Left colon (tissue), 2 donors: ENCODE data around the gene IQCM. TPM values are rescaled to one million over a fixed set of nuclear protein-coding genes. Genes with fewer than 3 reads are reported as not detected.

Experiments used
- ATAC-seq: fragments of 200-7000 bp; cut with Tn5 transposase; one replicate; pipeline ENCODE4 v1.9.1; 2020; ENCODE audit warnings: mild to moderate bottlenecking, moderate library complexity
- DNase-seq, 2 donors: peaks; one replicate each; pipeline ENCODE4 v3.0.0-alpha.2; 2020
- intact Hi-C, 2 donors: fragments of 100-400 bp; cut with DNase I in 1 of 2; cut with micrococcal nuclease in 1 of 2; formaldehyde crosslinking; loops; one replicate each; pipeline versions ENCODE4 v1.11.2 to v1.14.0; 2022; cut with DNase I, micrococcal nuclease
- total RNA-seq, 2 donors: library from RNA; stranded (reverse); fragmentation: NEBNext Ultra II Directional; extraction: Animal tissue kit (Norgen Biotek cat#: 25700); gene quantifications; one replicate each; pipeline ENCODE4 v1.2.1, GENCODE V29; 2021
- donor health status: DM: no; HTN: no; CAD: no.
- donor health status: DM: yes; HTN: yes; CAD: no.

The IQCM gene
- total RNA-seq, 2 donors from 2014 or later: 7.2 to 7.6 TPM

DNA sequence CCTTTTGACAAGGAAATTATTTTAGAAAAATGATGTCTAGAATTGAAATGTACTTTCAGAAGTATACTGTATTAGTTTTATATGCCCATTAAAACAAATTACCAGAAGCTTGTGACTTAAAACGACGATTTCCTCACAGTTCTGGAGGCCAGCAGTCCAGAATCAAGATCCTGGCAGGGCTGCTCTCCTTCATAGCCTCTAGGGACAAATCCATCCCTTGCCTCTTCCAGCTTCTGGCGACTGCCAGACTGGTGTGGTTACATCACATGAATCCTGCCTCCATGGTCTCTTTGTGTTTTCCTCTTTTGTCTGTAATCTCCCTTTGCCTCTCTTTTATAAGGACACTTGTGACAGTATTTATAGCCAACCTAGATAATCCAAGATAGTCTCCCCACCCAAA lies 97.1 kb downstream of the IQCM start:
- DNase-seq (no peak), ATAC-seq (no peak)
- intact Hi-C loops: no loop called here

DNA sequence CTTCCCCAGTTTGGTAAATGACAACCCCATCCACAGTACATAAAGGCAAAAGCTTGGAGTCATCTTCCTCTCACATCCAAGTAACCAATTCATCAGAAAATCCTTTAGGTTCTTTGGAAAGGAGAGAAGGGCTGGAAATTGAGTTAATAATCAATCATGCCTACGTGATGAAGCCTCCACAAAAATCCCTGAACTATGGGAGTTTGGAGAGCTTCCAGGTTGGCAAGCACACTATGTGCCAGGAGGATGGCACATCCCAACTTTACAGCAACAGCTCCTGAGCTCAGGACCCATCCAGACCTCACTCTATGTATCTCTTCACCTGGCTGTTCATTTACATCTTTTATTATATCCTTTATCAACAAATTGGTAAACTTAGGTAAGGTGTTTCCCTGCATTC lies 98.9 kb downstream of the IQCM start:
- no peak for ATAC-seq
- intact Hi-C loops: no loop called here
- no peak for DNase-seq

DNA sequence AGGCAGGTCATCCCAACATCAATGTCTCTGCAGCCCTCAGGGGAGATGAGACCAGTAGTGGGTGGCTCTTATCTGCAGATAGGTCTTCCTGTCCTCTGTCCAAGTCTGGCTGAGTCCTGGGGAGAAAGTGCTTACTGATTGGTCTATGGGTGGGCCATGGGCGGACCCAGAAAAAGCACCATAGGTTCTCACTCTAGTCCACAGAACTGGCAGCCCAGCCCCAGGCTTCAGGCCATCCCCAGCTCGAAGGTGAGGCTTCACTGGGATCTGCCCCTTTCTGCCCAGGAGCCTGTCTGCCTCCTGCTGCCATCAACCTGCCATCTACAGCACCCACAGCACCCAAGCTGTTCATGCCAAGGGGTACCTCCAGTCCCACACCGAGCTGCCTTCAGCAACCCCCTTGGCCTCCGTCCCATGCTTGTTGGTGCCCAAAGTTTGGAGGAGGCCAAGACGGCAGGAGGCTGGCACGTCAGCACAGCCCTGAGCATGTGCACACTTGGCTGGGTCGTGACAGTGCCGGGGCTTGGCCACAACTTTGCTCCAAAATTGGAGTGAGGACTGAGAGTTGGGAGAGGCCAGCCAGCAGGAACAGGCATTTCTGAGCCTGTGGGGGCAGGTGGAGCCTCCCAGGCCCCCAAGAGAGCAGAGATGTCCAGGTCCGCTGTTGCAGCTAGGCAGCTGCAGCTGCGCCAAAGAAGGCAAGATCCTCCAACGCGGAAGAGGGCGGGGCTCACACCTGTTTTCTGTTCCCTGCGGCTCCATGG lies 99.6 kb downstream of the IQCM start:
- intact Hi-C loops: no loop called here
- ATAC-seq (no peak), DNase-seq (no peak)

DNA sequence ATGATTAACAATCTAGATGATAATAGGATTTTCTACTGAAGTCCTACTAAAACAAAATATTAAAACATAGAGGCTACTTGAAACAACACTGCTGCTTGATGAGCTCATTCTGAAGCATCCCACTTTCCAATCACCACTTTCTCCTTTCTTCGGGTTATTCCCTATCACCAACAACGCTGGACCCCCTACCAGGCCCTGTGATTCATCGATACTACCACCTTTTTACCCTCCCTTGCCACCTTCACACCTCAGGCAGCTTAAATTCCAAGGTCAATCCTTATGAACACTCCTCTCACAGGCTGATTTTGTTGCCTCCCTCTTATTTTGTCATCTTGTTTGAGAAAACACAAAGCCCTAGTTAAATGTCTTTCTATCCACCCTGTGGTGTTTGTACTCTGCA lies 102.6 kb downstream of the IQCM start:
- no peak for DNase-seq
- intact Hi-C loops: no loop called here
- no peak for ATAC-seq

DNA sequence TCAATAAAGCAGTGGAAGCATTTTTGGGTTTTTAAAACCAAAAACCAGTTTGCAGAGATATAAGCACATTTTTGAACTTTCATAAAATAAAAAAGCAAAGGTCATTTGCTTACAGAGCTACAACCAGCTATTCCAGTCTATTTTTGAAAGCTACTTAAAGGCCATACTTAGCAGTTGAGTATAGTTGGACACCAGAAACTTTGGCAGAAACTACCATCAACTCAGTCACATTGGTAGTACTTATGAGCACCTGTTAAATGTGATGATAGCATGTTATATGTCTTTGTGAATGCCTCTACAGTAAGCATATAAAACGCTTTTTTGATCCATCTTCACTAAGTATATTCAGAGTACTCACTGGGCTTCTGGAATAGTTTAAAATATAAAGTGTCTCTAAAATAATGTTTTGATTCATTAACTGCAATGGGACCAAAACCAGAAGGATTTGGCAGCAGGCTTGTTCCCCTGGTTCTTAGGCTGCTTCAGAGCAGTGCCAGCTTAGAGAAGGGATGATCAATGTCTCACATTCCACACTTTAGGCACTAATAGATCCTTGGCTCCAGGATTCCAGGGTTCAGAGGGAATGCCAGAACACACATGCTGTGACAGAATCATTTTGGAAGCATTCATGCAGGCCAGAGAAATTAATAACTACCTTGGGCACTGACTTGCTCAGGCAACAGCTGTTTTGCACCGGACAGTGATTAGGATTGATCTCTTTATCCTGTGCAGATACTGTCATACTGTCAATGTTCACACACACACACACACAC lies 103.9 kb downstream of the IQCM start:
- intact Hi-C loops: no loop called here
- ATAC-seq (no peak), DNase-seq (no peak)

DNA sequence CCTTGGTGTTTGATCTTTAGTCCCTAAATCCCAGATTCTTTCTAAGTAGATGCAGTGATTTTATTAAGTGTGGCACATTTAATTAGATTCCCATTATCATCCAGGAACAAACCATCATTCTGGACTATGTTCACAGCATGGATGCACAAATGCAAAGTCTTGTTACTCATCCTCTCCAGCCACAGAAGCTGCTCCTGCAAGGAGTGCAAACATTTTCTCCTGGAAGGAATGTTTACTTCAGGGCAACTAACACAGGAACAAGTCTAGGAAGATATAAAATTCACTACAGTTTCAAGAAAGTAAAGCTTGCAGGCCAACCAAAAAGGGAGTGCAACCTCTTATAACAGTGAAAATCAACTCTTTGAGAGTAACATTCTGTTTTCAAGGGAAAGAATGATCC lies 106.0 kb downstream of the IQCM start:
- peak; percentile 71 for ATAC-seq

DNA sequence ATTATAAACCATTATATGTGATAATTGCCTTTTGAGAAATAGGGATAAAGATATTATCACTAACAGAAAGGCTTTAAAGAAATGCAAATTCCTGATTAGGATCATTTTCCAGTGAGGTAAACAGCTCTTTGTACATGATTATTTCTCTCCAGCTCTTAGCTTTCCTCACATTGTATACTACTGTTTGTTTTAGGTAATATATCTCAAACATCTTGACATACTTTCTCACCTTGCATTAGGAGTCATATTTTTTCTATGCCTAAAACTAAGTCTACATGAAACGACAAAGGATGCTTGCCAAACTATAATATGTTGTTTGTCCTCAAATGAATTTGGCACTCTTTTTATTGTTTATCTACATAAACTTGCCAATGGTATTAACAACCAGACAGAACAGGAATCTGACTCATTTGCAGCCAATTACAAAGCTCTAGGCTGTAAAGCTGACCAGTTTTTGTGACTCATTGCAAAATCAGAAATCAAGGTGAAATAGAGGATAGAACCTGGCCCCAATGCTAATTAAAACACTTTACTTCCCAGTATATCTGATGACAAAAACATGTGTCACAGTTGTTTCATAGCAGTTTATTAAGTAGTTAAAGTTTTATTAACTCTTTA lies 107.0 kb downstream of the IQCM start:
- ATAC-seq (peak; percentile 82), DNase-seq (no peak)
- intact Hi-C loops: no loop called here

More for the DNA sequence above, 106.0 kb downstream of the IQCM start:
- intact Hi-C loops: no loop called here
- no peak for DNase-seq

DNA sequence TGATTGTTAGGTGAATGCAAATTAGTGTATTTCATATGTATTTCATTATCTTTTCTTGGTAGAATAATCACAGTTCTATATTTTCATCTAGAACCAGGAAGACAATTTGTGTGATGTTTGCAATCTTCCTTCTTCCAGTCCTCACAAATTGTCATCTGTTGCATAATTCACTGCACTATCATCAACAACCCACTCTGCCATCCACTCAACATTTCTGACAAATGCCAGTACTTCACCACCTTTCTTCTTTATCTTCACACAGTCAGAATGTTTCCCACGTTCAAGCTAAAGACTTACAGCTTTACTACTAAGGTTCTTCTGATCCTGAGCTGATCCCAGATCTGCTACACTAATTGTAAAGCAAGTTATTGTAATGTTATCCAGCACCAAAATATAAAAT lies 107.8 kb downstream of the IQCM start:
- peak; percentile 9 for ATAC-seq
- intact Hi-C loops: no loop called here
- DNase-seq: no peak

DNA sequence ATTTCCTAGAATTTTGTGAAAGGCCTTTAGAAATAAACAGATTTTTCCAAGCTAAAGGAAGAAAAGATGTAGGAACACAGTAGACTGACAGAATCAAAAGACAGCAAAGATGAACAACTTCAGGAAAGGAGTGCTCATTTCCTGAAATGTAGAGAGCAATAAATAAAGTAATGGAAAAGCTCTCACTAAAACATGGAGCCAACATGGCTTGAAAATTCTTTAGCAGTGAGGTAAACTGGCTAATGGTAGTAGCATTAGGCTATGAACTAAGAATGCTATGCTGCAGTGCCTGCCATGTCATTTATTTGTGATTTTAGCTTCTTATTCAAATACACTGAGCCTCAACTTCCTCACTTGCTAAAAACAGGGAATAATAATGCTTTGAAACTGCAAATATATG lies 108.7 kb downstream of the IQCM start:
- DNase-seq: no peak
- no peak for ATAC-seq
- intact Hi-C loops: no loop called here

DNA sequence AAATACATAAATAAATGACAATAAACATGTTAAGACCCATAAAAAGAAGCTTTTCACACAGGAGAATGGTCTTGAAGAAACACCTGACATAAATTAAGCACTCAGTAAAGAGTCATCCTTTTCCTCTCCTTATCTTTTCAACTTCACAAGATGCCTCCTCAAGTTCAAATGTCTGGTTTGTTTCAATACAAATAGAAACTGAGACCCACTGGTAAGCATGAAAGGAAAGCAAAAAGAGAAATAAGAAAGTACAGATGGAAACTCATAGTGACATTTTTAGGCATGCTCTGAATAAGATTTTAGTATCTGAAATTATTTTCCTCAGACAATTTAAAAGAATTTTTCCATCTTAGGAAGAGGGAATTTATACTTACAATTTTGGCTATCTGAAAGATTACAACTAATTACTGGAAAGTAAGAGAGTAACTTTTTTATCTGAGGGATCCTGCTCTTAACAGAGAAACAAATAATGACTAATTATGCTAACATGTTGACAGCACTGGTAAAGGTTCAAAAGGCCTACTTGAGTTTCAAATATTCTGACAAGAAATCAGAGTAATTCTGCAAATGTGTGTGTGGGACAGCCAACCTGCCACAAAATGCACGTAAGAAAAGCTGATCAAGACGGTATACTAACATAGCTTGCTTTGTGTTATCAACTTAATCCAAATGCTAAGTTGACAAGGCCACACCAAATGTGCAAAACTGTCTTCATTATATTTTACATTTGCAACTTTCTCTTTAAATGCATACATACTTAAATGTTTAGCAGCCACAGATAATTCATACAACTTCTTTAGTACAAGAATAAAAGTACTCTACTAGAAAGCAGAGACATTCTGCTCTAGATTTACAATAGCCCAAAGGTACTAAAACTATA lies 113.0 kb downstream of the IQCM start:
- ATAC-seq (no peak), DNase-seq (no peak)
- intact Hi-C loops: no loop called here

DNA sequence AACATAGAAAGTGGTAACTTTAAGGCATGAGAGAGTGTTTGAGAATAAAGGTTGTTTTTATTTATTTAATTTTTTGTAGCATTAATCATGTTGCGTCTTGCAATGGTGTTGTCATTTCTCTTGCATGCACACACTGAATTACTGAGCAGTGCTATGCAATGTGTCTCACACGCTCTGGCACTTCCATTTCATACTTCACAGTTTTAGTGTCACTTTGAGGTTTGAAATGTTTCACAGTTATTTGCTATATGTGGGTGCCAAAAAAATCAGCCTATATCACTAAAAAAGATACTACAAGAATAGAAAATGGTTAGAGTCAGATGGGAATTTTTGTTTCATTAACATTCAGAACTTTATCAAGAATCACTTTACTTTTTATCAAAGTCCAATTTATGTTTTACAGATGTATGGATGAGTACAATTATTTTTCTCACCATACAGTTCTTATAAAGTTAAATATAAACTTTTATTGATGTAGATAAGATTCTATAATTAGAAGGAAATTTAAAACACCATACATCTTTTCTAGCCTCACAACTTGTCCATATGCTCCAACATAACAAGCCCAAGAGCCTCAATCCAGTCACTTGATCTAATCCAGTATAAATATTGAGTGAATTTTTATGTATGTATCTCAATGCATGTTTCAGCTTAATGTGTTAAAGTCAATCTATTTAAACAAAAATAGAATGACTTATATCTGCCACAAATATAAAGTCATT lies 114.0 kb downstream of the IQCM start:
- intact Hi-C loops: no loop called here
- ATAC-seq (peak; percentile 81), DNase-seq (no peak)

DNA sequence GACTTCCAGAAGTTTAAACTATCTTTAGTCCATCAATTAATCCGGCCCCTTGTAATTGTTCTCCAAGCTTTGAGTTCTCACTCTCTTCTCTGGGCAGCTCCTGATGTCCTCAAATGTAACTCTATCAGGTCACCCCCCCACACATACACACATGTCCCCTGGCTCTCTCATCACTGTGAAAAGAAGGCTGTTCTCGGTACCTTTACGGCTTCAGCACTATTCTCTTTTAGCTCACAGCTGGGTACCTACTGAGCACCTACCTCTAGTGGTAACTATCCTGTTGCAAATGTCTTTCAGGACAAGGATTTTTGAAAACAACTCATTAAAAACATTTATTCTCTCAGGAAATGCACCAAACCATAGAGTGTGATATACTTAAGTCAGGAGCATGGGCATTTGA lies 115.4 kb downstream of the IQCM start:
- intact Hi-C loops: no loop called here
- DNase-seq: no peak
- ATAC-seq: no peak

DNA sequence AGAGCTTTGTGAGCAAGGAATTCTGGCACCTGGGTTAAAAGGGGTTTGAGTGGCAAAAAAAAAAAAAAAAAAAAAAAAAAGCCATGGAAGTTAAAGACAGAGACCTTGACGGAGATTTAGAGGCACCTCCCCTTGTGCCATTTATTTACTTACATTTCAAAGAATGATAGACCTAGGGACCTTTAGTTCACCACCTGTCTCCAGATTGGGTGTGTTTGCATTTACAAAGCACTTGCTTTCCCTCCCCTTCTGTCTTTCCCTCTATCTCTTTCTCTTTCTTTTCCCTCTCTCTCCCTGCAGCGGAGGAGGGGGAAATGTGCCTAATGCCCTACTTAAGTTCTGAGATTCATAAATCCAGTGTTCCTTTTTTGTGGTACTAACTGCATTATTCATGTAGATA lies 116.0 kb downstream of the IQCM start:
- intact Hi-C loops: no loop called here
- ATAC-seq: peak; percentile 67
- DNase-seq: no peak

DNA sequence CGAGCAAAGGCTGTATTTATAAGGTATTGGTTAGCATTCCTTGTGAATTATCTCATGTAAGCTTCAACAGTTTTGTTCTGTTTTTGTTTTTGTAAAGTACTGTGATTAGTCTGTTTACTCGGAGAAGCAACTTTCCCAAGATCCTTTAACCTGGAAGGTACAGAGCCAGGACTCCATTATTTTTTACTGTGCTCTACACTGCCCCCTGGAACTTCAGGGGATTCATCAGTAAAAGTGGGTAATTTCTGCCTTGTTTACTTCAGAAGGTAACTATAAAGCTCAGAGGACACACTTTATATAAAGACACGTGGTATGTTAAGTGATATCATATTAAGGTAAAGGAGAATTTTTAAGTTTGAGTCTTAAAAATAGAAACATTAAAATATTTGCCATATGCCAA lies 124.9 kb downstream of the IQCM start:
- DNase-seq: no peak
- intact Hi-C loops: no loop called here
- ATAC-seq: no peak

DNA sequence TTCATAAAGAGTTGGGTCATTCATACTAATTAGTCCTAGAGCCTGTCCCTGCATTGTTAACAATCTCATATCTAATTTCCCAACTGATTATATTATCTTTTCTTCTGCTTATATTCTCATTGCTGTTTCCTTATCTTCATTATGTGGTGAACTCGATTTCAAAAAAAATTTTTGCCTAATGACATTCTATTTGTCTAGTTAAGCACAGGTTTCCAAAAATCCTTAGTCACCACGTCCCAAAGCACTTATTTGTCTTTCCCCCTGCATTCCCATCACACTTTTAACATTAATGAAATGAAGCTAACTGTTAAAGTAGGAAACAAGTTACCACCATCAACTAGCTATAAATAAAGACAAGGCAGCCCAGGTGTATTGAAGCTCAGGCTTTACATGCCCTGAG lies 131.1 kb downstream of the IQCM start:
- DNase-seq: no peak
- intact Hi-C loops: no loop called here
- no peak for ATAC-seq

DNA sequence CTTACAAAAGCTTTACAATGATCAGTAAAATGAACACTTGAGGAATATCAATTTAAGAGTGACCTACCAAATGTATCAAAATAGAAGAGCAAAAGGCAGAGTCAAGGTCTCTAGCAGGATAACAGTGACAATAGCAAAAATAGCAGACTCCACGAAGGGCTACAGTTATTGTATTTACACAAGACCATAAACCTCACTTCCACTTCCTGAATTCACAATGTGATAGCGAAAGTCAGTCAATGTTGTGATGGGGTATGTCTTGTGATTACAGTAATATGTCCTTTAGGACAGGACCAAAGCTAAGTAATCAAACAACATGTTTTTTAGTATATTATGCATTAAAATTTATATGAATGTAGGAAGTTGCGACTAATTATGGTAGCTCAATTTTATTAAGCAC lies 139.6 kb downstream of the IQCM start:
- DNase-seq (no peak), ATAC-seq (peak; percentile 89)
- intact Hi-C loops: no loop called here

DNA sequence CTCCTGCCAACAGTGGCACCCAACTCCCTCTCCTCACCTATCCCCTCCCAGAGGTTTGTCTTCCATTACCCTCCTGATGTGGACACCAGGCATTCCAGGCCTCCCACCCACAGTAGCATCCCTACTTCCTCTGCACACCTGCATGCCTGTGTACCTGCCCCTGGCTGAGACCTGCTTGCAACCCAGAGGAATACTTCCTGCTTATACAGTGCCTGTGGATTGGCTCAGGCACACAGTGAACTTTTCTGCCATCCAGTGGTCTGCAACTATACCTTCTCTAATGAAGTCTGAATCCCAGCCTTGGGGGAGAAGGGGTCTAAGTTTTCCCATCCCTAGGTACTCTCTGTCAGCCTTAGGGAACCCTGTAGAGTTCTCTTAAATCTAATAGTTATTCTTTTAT lies 169.9 kb downstream of the IQCM start:
- DNase-seq (no peak), ATAC-seq (peak; percentile 35)
- intact Hi-C loops: no loop called here

DNA sequence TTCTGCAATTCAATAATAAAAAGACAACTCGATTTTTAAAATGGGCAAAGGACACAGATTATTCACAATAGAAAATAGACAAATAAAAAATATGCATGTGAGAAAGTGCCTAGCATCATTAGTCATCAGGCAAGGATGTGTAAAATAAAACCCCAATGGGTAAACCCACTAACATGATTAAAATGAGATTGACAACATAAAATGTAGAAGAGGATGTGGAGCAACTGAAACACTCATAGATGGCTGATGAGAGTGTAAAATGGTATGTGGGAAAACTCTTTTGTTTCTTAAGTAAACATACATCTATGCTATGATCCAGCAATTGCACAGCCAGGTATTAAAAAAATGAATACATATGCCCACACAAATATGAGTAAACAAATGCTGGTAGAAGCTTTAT lies 177.6 kb downstream of the IQCM start:
- no peak for DNase-seq
- ATAC-seq: no peak
- intact Hi-C loops: no loop called here

DNA sequence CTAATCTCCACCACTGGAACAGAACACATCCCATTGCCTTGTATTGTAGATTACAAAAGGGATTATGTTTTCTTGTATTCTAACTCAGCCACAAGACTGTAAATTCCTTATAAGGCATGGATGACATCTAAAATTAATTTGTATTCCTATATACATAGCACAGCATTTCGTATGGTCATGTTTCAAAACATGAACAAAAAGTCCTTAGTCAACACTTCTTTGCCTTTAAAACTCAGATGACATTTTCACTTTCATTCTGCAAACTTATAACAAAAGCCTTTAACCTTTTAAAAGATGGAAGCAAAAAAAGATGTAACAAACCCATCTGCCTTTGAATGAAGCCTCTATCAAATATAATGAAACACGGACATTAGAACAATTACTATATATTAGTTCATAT lies 181.3 kb downstream of the IQCM start:
- intact Hi-C loops: no loop called here
- no peak for DNase-seq
- ATAC-seq: no peak
